HepG2 (cell line): ENCODE results near the gene ACTN3. TPM values are rescaled to one million over a fixed set of nuclear protein-coding genes. Genes with fewer than 3 reads are reported as not detected.

Source experiments
- ARNTL ChIP-seq: sonication (generic); formaldehyde crosslinking; IDR thresholded peaks from 2 replicates; pipeline ENCODE4 v1.4.0; 2020; ENCODE audit warnings: mild to moderate bottlenecking, missing genetic modification reagents
- CAMTA2 ChIP-seq: sonication (generic); formaldehyde crosslinking; IDR thresholded peaks from 2 replicates; pipeline ENCODE4 v1.4.0; 2020; ENCODE audit warnings: mild to moderate bottlenecking, missing genetic modification reagents, borderline replicate concordance
- CENPT ChIP-seq: sonication (generic); formaldehyde crosslinking; IDR thresholded peaks from 2 replicates; pipeline ENCODE4 v1.8.0; 2022; ENCODE audit warnings: low read depth, mild to moderate bottlenecking, moderate library complexity, missing genetic modification reagents
- PHF21A ChIP-seq: sonication (generic); formaldehyde crosslinking; IDR thresholded peaks from 2 replicates; pipeline ENCODE4 v1.5.0; 2020; ENCODE audit warnings: mild to moderate bottlenecking, missing genetic modification reagents
- RNF2 ChIP-seq: fragments of 450-650 bp; conservative IDR thresholded peaks from 2 replicates; pipeline ENCODE4 v1.6.1; 2016; ENCODE audit warnings: low read depth
- SNRNP70 ChIP-seq: fragments of 200-400 bp; formaldehyde crosslinking; IDR thresholded peaks from 2 replicates; pipeline ENCODE4 v1.6.1; 2017; ENCODE audit warnings: mild to moderate bottlenecking, low read depth, low read length, moderate library complexity
- STAG1 ChIP-seq: sonication (generic); formaldehyde crosslinking; IDR thresholded peaks from 2 replicates; pipeline ENCODE4 v1.4.0; 2020; ENCODE audit warnings: missing genetic modification reagents
- STAT6 ChIP-seq: sonication (generic); formaldehyde crosslinking; IDR thresholded peaks from 2 replicates; pipeline ENCODE4 v1.4.0; 2020; ENCODE audit warnings: missing genetic modification reagents, mild to moderate bottlenecking, borderline replicate concordance
- ZNF20 ChIP-seq: sonication (generic); formaldehyde crosslinking; IDR thresholded peaks from 2 replicates; pipeline ENCODE4 v1.4.0; 2020; ENCODE audit warnings: mild to moderate bottlenecking, moderate library complexity, missing genetic modification reagents
- ZNF234 ChIP-seq: sonication (generic); formaldehyde crosslinking; conservative IDR thresholded peaks from 2 replicates; pipeline ENCODE4 v1.5.1; 2020; ENCODE audit warnings: mild to moderate bottlenecking, missing genetic modification reagents
- ZNF264 ChIP-seq: sonication (generic); formaldehyde crosslinking; IDR thresholded peaks from 2 replicates; pipeline ENCODE4 v1.4.0; 2020; ENCODE audit warnings: missing genetic modification reagents
- ZNF274 ChIP-seq: sonication (generic); formaldehyde crosslinking; IDR thresholded peaks from 2 replicates; pipeline ENCODE4 v1.5.1; 2020; ENCODE audit warnings: mild to moderate bottlenecking, missing genetic modification reagents
- ZNF556 ChIP-seq: sonication (generic); formaldehyde crosslinking; IDR thresholded peaks from 2 replicates; pipeline ENCODE4 v1.4.0; 2020; ENCODE audit warnings: mild to moderate bottlenecking, missing genetic modification reagents, borderline replicate concordance
- ZNF800 ChIP-seq: sonication (generic); formaldehyde crosslinking; IDR thresholded peaks from 2 replicates; pipeline ENCODE4 v1.4.0; 2020; ENCODE audit warnings: missing genetic modification reagents
- ZNF883 ChIP-seq: sonication (generic); formaldehyde crosslinking; IDR thresholded peaks from 2 replicates; pipeline ENCODE4 v1.5.1; 2020; ENCODE audit warnings: mild to moderate bottlenecking, missing genetic modification reagents; ENCODE audit errors: not compliant biosample characterization
- polyA plus RNA-seq, 8 experiments: library from polyadenylated mRNA; depleted of rRNA in 3 of 8; stranded (reverse) in 7 of 8; unstranded in 1 of 8; fragments of >200 nt; fragmentation: Illumina TruSeq in 4 of 8; extraction: Trizol in 4 of 8; gene quantifications; 2 replicates each; pipeline versions ENCODE4 v1.2.1 to v1.2.3, GENCODE V29; 2011 to 2016; ENCODE audit warnings: low read depth in 4 of 8, missing spikeins in 1 of 8, mixed read lengths in 1 of 8; ENCODE audit not compliant: insufficient read depth in 1 of 8
- total RNA-seq, 5 experiments: library from RNA; depleted of rRNA; stranded (reverse); fragments of >200 nt; fragmentation: Illumina TruSeq; extraction: Trizol; gene quantifications; 2 replicates each; pipeline ENCODE4 v1.2.3, GENCODE V29; 2016; ENCODE audit warnings: low read depth in 1 of 5
- TF ChIP-seq, protein P1 (sequence below): sonication (generic); formaldehyde crosslinking; IDR thresholded peaks from 2 replicates; pipeline ENCODE4 v1.5.1; 2020; ENCODE audit warnings: mild to moderate bottlenecking, missing genetic modification reagents, borderline replicate concordance
- TF ChIP-seq, protein P2 (sequence below): sonication (generic); formaldehyde crosslinking; IDR thresholded peaks from 2 replicates; pipeline ENCODE4 v1.4.0; 2020; ENCODE audit warnings: mild to moderate bottlenecking, missing genetic modification reagents
- TF ChIP-seq, protein P3 (sequence below): sonication (generic); formaldehyde crosslinking; IDR thresholded peaks from 2 replicates; pipeline ENCODE4 v1.4.0; 2020; ENCODE audit warnings: missing genetic modification reagents

Gene ACTN3
- total and polyA plus RNA-seq, 2 of the 13 experiments (the other 11 are each of a cell fraction or from before 2014, with no cell fraction given) = 0.04 to 0.09 TPM

DNA sequence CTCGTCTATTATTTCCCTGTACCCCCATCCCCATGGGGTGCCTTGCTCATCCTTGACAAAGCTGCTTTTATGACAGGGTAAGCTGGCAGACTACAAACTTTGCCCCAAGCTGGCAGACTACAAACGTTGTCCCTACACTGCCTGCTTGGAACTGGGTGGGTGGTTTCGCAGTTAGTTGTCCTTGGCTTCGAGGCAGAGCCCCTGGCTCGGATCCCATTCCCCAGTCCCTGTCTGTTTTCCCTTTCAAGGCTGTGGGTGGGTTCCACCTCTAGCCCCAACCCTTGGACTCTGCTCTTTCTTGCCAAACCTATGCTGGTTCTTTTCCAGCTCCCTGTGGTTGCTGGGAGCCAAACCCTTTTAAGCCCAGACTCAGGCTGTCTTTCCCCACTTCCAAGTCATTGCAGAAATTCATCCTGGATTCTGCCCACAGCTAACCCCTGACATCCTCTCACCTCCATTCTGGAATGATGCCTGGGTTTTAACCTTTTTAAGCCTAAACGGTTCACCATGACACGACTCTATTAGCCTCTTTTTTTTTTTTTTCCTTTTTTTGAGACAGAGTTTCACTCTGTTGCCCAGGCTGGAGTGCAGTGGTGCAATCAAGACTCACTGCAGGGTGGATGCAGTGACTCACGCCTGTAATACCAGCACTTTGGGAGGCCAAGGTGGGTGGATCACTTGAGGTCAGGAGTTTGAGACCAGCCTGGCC is 60.6 kb downstream of the ACTN3 start (continued):
- TF ChIP-seq, protein P1, sequence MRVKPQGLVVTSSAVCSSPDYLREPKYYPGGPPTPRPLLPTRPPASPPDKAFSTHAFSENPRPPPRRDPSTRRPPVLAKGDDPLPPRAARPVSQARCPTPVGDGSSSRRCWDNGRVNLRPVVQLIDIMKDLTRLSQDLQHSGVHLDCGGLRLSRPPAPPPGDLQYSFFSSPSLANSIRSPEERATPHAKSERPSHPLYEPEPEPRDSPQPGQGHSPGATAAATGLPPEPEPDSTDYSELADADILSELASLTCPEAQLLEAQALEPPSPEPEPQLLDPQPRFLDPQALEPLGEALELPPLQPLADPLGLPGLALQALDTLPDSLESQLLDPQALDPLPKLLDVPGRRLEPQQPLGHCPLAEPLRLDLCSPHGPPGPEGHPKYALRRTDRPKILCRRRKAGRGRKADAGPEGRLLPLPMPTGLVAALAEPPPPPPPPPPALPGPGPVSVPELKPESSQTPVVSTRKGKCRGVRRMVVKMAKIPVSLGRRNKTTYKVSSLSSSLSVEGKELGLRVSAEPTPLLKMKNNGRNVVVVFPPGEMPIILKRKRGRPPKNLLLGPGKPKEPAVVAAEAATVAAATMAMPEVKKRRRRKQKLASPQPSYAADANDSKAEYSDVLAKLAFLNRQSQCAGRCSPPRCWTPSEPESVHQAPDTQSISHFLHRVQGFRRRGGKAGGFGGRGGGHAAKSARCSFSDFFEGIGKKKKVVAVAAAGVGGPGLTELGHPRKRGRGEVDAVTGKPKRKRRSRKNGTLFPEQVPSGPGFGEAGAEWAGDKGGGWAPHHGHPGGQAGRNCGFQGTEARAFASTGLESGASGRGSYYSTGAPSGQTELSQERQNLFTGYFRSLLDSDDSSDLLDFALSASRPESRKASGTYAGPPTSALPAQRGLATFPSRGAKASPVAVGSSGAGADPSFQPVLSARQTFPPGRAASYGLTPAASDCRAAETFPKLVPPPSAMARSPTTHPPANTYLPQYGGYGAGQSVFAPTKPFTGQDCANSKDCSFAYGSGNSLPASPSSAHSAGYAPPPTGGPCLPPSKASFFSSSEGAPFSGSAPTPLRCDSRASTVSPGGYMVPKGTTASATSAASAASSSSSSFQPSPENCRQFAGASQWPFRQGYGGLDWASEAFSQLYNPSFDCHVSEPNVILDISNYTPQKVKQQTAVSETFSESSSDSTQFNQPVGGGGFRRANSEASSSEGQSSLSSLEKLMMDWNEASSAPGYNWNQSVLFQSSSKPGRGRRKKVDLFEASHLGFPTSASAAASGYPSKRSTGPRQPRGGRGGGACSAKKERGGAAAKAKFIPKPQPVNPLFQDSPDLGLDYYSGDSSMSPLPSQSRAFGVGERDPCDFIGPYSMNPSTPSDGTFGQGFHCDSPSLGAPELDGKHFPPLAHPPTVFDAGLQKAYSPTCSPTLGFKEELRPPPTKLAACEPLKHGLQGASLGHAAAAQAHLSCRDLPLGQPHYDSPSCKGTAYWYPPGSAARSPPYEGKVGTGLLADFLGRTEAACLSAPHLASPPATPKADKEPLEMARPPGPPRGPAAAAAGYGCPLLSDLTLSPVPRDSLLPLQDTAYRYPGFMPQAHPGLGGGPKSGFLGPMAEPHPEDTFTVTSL (CRISPR knock-in tag) = no peak
- TF ChIP-seq STAG1 (CRISPR knock-in tag) = peak; percentile 6; the same call in 1 of the 2 replicates
- TF ChIP-seq ZNF234 (CRISPR knock-in tag) = no peak
- TF ChIP-seq CAMTA2 (CRISPR knock-in tag) = no peak
- peak; percentile 43; the same call in 1 of the 2 replicates for TF ChIP-seq ZNF264 (CRISPR knock-in tag)
- TF ChIP-seq, protein P2, sequence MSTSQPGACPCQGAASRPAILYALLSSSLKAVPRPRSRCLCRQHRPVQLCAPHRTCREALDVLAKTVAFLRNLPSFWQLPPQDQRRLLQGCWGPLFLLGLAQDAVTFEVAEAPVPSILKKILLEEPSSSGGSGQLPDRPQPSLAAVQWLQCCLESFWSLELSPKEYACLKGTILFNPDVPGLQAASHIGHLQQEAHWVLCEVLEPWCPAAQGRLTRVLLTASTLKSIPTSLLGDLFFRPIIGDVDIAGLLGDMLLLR (CRISPR knock-in tag) = no peak
- TF ChIP-seq PHF21A (CRISPR knock-in tag) = peak; percentile 55; the same call in 1 of the 2 replicates
- TF ChIP-seq STAT6 (CRISPR knock-in tag) = no peak
- TF ChIP-seq SNRNP70 = no peak
- TF ChIP-seq, protein P3, sequence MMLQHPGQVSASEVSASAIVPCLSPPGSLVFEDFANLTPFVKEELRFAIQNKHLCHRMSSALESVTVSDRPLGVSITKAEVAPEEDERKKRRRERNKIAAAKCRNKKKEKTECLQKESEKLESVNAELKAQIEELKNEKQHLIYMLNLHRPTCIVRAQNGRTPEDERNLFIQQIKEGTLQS (CRISPR knock-in tag) = no peak
- TF ChIP-seq CENPT (CRISPR knock-in tag) = no peak
- no peak for TF ChIP-seq ZNF20
- TF ChIP-seq ZNF883 (CRISPR knock-in tag) = no peak
- no peak for TF ChIP-seq ZNF800
- TF ChIP-seq ZNF274 (CRISPR knock-in tag) = no peak
- TF ChIP-seq ARNTL (CRISPR knock-in tag) = no peak
- TF ChIP-seq ZNF556 (CRISPR knock-in tag) = no peak
- no peak for TF ChIP-seq RNF2
